Measurements from ENCODE around the gene NME5. TPM values are rescaled to one million over a fixed set of nuclear protein-coding genes. Genes with fewer than 3 reads are reported as not detected.
"Not testable (repeated sequence)": the region's sequence is repeated elsewhere in the genome, so short reads cannot be mapped to it uniquely, and the experiment has no call there.

Gene NME5
- polyA plus RNA-seq, 1 donor from 2014 or later: 17.0 TPM

- Histone ChIP-seq H3K27me3 (ENCODE audit: insufficient read depth, low read depth, low read length) (no peaks in the 10 kb centered on the region), H4K20me1 (ENCODE audit: insufficient read depth) (no peaks in the 10 kb centered on the region), H3K9ac (ENCODE audit: low read length) (no peak overlapping the region), H3K27ac (ENCODE audit: low read length) (no peak overlapping the region), H2AFZ (ENCODE audit: low read depth, low read length) (no peak overlapping the region), H3K4me3 (ENCODE audit: low read length) (no peak overlapping the region), H3K9me2 (ENCODE audit: insufficient read depth, low read length) (no peaks in the 10 kb centered on the region), H3K9me3 (ENCODE audit: low read length) (no peaks in the 10 kb centered on the region), H3K4me2 (ENCODE audit: low read length) (no peak overlapping the region), H3F3A (ENCODE audit: insufficient read depth, low read length, poor library complexity, severe bottlenecking) (no peaks in the 10 kb centered on the region), H3K79me2 (replicated peaks; ENCODE audit: insufficient read depth, low read length) (no peaks in the 10 kb centered on the region), H3K36me3 (ENCODE audit: insufficient read depth, low read length) (no peaks in the 10 kb centered on the region)
- TF ChIP-seq, protein P1, sequence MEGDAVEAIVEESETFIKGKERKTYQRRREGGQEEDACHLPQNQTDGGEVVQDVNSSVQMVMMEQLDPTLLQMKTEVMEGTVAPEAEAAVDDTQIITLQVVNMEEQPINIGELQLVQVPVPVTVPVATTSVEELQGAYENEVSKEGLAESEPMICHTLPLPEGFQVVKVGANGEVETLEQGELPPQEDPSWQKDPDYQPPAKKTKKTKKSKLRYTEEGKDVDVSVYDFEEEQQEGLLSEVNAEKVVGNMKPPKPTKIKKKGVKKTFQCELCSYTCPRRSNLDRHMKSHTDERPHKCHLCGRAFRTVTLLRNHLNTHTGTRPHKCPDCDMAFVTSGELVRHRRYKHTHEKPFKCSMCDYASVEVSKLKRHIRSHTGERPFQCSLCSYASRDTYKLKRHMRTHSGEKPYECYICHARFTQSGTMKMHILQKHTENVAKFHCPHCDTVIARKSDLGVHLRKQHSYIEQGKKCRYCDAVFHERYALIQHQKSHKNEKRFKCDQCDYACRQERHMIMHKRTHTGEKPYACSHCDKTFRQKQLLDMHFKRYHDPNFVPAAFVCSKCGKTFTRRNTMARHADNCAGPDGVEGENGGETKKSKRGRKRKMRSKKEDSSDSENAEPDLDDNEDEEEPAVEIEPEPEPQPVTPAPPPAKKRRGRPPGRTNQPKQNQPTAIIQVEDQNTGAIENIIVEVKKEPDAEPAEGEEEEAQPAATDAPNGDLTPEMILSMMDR (IDR thresholded peaks at IDR 0.05; ENCODE audit: poor library complexity, severe bottlenecking): no peak
- TF ChIP-seq RAD21 (conservative IDR thresholded peaks at IDR 0.05) (no peak), MXI1 (conservative IDR thresholded peaks at IDR 0.05; ENCODE audit: poor library complexity, severe bottlenecking) (no peak), TAF1 (IDR thresholded peaks at IDR 0.05; ENCODE audit: low read depth) (no peak), POLR2AphosphoS5 (IDR thresholded peaks at IDR 0.05) (no peak)
- TF ChIP-seq, protein P2, sequence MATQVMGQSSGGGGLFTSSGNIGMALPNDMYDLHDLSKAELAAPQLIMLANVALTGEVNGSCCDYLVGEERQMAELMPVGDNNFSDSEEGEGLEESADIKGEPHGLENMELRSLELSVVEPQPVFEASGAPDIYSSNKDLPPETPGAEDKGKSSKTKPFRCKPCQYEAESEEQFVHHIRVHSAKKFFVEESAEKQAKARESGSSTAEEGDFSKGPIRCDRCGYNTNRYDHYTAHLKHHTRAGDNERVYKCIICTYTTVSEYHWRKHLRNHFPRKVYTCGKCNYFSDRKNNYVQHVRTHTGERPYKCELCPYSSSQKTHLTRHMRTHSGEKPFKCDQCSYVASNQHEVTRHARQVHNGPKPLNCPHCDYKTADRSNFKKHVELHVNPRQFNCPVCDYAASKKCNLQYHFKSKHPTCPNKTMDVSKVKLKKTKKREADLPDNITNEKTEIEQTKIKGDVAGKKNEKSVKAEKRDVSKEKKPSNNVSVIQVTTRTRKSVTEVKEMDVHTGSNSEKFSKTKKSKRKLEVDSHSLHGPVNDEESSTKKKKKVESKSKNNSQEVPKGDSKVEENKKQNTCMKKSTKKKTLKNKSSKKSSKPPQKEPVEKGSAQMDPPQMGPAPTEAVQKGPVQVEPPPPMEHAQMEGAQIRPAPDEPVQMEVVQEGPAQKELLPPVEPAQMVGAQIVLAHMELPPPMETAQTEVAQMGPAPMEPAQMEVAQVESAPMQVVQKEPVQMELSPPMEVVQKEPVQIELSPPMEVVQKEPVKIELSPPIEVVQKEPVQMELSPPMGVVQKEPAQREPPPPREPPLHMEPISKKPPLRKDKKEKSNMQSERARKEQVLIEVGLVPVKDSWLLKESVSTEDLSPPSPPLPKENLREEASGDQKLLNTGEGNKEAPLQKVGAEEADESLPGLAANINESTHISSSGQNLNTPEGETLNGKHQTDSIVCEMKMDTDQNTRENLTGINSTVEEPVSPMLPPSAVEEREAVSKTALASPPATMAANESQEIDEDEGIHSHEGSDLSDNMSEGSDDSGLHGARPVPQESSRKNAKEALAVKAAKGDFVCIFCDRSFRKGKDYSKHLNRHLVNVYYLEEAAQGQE (IDR thresholded peaks at IDR 0.05; ENCODE audit: borderline replicate concordance): no peak
These were observed 9.6 kb upstream of the NME5 start for GRCh38 chr5:138148811-138149210.

GRCh38 chr5:138143578-138143977 lies 4.3 kb upstream of the NME5 start:
- not testable (repeated sequence) for H3K9me2 ChIP-seq (ENCODE audit: insufficient read depth, low read length); H3K4me3 ChIP-seq (ENCODE audit: low read length); H3F3A ChIP-seq (ENCODE audit: insufficient read depth, low read length, poor library complexity, severe bottlenecking); H4K20me1 ChIP-seq (ENCODE audit: insufficient read depth); H3K9me3 ChIP-seq (ENCODE audit: low read length); H3K9ac ChIP-seq (ENCODE audit: low read length); H3K27ac ChIP-seq (ENCODE audit: low read length); H2AFZ ChIP-seq (ENCODE audit: low read depth, low read length); H3K4me2 ChIP-seq (ENCODE audit: low read length); H3K79me2 ChIP-seq (replicated peaks; ENCODE audit: insufficient read depth, low read length); H3K36me3 ChIP-seq (ENCODE audit: insufficient read depth, low read length); H3K27me3 ChIP-seq (ENCODE audit: insufficient read depth, low read depth, low read length)

DNA sequence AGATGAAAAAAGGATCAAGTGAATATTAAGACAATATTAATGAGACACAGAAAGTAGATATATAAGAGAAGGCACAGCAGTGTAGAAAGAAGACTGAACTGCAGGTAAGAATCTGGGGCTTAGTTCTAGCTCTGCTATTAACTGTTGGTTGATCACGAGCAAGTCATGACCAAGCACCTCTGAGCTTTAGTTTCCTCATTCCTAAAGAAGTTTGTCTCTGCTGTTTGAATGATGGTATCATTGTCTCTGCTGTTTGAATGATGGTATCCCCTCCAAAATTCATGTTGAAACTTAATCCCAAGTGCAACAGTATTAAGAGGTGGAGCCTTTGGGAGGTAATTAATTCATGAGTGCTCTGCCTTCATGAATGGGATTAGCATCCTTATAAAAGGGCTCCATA lies 2.5 kb upstream of the NME5 start:
- Histone ChIP-seq H3K36me3 (ENCODE audit: insufficient read depth, low read length) (no peaks in the 10 kb centered on the region), H3K9me2 (ENCODE audit: insufficient read depth, low read length) (no peaks in the 10 kb centered on the region)

More for the DNA sequence above, 2.5 kb upstream of the NME5 start:
- TF ChIP-seq POLR2AphosphoS5 (IDR thresholded peaks at IDR 0.05): no peak
- TF ChIP-seq, protein P2 (IDR thresholded peaks at IDR 0.05; ENCODE audit: borderline replicate concordance): no peak
- no peak for TF ChIP-seq RAD21 (conservative IDR thresholded peaks at IDR 0.05)
- TF ChIP-seq SMC3 (conservative IDR thresholded peaks at IDR 0.05; ENCODE audit: poor library complexity): no peak
- TF ChIP-seq, protein P1 (IDR thresholded peaks at IDR 0.05; ENCODE audit: poor library complexity, severe bottlenecking): no peak
- no peak for TF ChIP-seq EZH2 (IDR thresholded peaks at IDR 0.05; ENCODE audit: borderline replicate concordance, insufficient read depth, low read length, poor library complexity, severe bottlenecking)
- TF ChIP-seq TAF1 (IDR thresholded peaks at IDR 0.05; ENCODE audit: low read depth): no peak
- TF ChIP-seq EP300 (conservative IDR thresholded peaks at IDR 0.05; ENCODE audit: poor library complexity, severe bottlenecking): no peak
- no peak for TF ChIP-seq MXI1 (conservative IDR thresholded peaks at IDR 0.05; ENCODE audit: poor library complexity, severe bottlenecking)
- Histone ChIP-seq H3K4me2 (ENCODE audit: low read length) (no peak overlapping the region), H3F3A (ENCODE audit: insufficient read depth, low read length, poor library complexity, severe bottlenecking) (no peaks in the 10 kb centered on the region), H3K27ac (ENCODE audit: low read length) (no peak overlapping the region), H3K27me3 (ENCODE audit: insufficient read depth, low read depth, low read length) (no peaks in the 10 kb centered on the region), H3K4me3 (ENCODE audit: low read length) (no peak overlapping the region), H4K20me1 (ENCODE audit: insufficient read depth) (no peaks in the 10 kb centered on the region), H2AFZ (ENCODE audit: low read depth, low read length) (no peak overlapping the region), H3K9ac (ENCODE audit: low read length) (no peak overlapping the region), H3K9me3 (ENCODE audit: low read length) (no peaks in the 10 kb centered on the region), H3K79me2 (replicated peaks; ENCODE audit: insufficient read depth, low read length) (no peaks in the 10 kb centered on the region)
